K562 (cell line): ENCODE measurements around the gene LRRTM3. TPM values are rescaled to one million over a fixed set of nuclear protein-coding genes. Genes with fewer than 3 reads are reported as not detected.

Experiments
- ATAC-seq: fragments of 200-7000 bp; cut with Tn5 transposase; 3 replicates; pipeline ENCODE4 v1.9.1; 2020; ENCODE audit warnings: moderate library complexity
- BruUV-seq: library from RNA; stranded (reverse); fragments of 400-500 nt; replicated peaks from 2 replicates; lab custom pipeline; 2021; lab: Mats Ljungman, UMichigan
- CTCF ChIA-PET: fragments of 300-600 bp; formaldehyde crosslinking; extraction: SDS; loops from one replicate; lab custom pipeline; 2021; ENCODE audit warnings: low intra/inter-chr PET ratio; lab: Yijun Ruan, JAX
- POLR2A ChIA-PET: fragments of 300-600, 350-650 bp; sonication (Branson Sonifier 250); formaldehyde crosslinking; extraction: SDS; loops from one replicate; lab custom pipeline; 2021; ENCODE audit warnings: antibody characterized with exemption, inconsistent platforms; lab: Yijun Ruan, JAX
- DNase-seq, 4 experiments: peaks; one replicate each; pipeline versions ENCODE4 v3.0.0 to v3.0.0-alpha.2; 2011 to 2018; ENCODE audit warnings: low spot score in 3 of 4, mixed read lengths in 3 of 4; ENCODE audit errors: extremely low read depth in 1 of 4
- FAIRE-seq: peaks from 2 replicates; lab custom pipeline; 2011; peaks lifted over from hg19 to GRCh38; lab: Jason Lieb, UNC
- H2AFZ ChIP-seq: 2 replicates; pipeline ENCODE4 v1.6.0; 2011; ENCODE audit warnings: low read depth, low read length, control low read depth, inconsistent platforms
- H3K27ac ChIP-seq: fragments of 200-600 bp; 3 replicates; pipeline ENCODE4 v1.8.0; 2011; ENCODE audit warnings: low read depth, mild to moderate bottlenecking, control low read depth, inconsistent platforms, low read length, moderate library complexity, mixed read lengths; ENCODE audit errors: extremely low read depth
- H3K27me3 ChIP-seq, 2 experiments: fragments of 300-600 bp in 1 of 2; 2 replicates in 1 of 2; 3 replicates in 1 of 2; pipeline versions ENCODE4 v1.6.0 to v1.8.0; 2011; ENCODE audit warnings: inconsistent platforms in 2 of 2, low read length in 2 of 2, mild to moderate bottlenecking in 1 of 2, mixed read lengths in 1 of 2, moderate library complexity in 1 of 2; ENCODE audit not compliant: control insufficient read depth in 2 of 2, insufficient read depth in 2 of 2
- H3K36me3 ChIP-seq: fragments of 300-600 bp; 3 replicates; pipeline ENCODE4 v1.8.0; 2011; ENCODE audit warnings: mild to moderate bottlenecking, low read length, inconsistent platforms; ENCODE audit not compliant: control insufficient read depth, insufficient read depth
- H3K4me1 ChIP-seq, 2 experiments: fragments of 200-600 bp in 1 of 2; replicated peaks in 1 of 2; 2 replicates in 1 of 2; 3 replicates in 1 of 2; pipeline versions ENCODE4 v1.5.1 to v1.8.0; 2011; ENCODE audit warnings: inconsistent platforms in 2 of 2, low read length in 2 of 2, mild to moderate bottlenecking in 1 of 2, mixed read lengths in 1 of 2, moderate library complexity in 1 of 2; ENCODE audit not compliant: control insufficient read depth in 2 of 2, insufficient read depth in 2 of 2
- H3K4me2 ChIP-seq: 2 replicates; pipeline ENCODE4 v1.6.1; 2011; ENCODE audit warnings: low read length, control low read depth, inconsistent platforms, mixed read lengths; ENCODE audit not compliant: insufficient read depth
- H3K4me3 ChIP-seq: fragments of 200-600 bp; sonication (generic), shearing (Covaris generic); 2 replicates; pipeline ENCODE4 v1.5.1; 2016; ENCODE audit warnings: control low read depth, inconsistent platforms
- H3K79me2 ChIP-seq: fragments of 200-600 bp; 3 replicates; pipeline ENCODE4 v1.8.0; 2011; ENCODE audit warnings: low read length, inconsistent platforms; ENCODE audit not compliant: control insufficient read depth, insufficient read depth
- H3K9ac ChIP-seq, 2 experiments: 2 replicates each; pipeline versions ENCODE4 v1.6.0 to v1.6.1; 2011; ENCODE audit warnings: low read depth in 2 of 2, low read length in 2 of 2, control low read depth in 1 of 2, inconsistent platforms in 1 of 2, mild to moderate bottlenecking in 1 of 2, mixed read lengths in 1 of 2; ENCODE audit not compliant: insufficient read depth in 1 of 2
- H3K9me1 ChIP-seq: one replicate; pipeline ENCODE4 v1.6.0; 2011; ENCODE audit warnings: inconsistent platforms, mild to moderate bottlenecking, low read length, moderate library complexity; ENCODE audit not compliant: control insufficient read depth, insufficient read depth
- H3K9me3 ChIP-seq: replicated peaks from 2 replicates; pipeline ENCODE4 v1.5.1; 2011; ENCODE audit warnings: low read depth, low read length, inconsistent platforms; ENCODE audit not compliant: control insufficient read depth, insufficient read depth
- H4K20me1 ChIP-seq: replicated peaks from 2 replicates; pipeline ENCODE4 v1.6.1; 2011; ENCODE audit warnings: low read length, inconsistent platforms, mixed read lengths; ENCODE audit not compliant: control insufficient read depth, insufficient read depth
- CHD2 ChIP-seq: IDR thresholded peaks from 2 replicates; pipeline ENCODE4 v1.6.1; 2011; ENCODE audit warnings: low read depth, low read length
- GTF2F1 ChIP-seq: IDR thresholded peaks from 2 replicates; pipeline ENCODE4 v1.6.1; 2011; ENCODE audit warnings: low read depth, low read length, improper control_type of control experiment
- NFIC ChIP-seq: fragments of 450-650 bp; IDR thresholded peaks from 2 replicates; pipeline ENCODE4 v1.6.1; 2017; ENCODE audit warnings: mild to moderate bottlenecking, inconsistent platforms
- NFIX ChIP-seq: fragments of 250-450 bp; sonication (Bioruptor Pico); IDR thresholded peaks from 2 replicates; pipeline ENCODE4 v1.4.0; 2020; ENCODE audit warnings: low read depth, mild to moderate bottlenecking, moderate library complexity
- WGBS: fragments of 100-300 bp; shearing (Covaris generic); methylation state at CpG from one replicate; pipeline ENCODE4 v1.1.6; 2016; ENCODE audit warnings: low coverage, mixed read lengths; ENCODE audit not compliant: insufficient coverage; ENCODE audit errors: missing lambda C conversion rate; 5-methylcytosine and 5-hydroxymethylcytosine counted together
- in situ Hi-C: fragments of 300-500 bp; cut with MboI; formaldehyde crosslinking; loops from 4 replicates; pipeline ENCODE4 v1.15.0; 2018; ENCODE audit warnings: inconsistent platforms, mixed read lengths
- intact Hi-C: fragments of 100-400 bp; cut with micrococcal nuclease; formaldehyde crosslinking; loops from 2 replicates; pipeline ENCODE4 v1.14.2; 2022
- polyA plus RNA-seq, 8 experiments: library from polyadenylated mRNA; depleted of rRNA in 4 of 8; stranded (reverse) in 5 of 8; unstranded in 3 of 8; fragments of >200 nt; fragmentation: Nextera tagmentation in 2 of 8; fragmentation: Illumina TruSeq in 1 of 8; extraction: Ambion mirVana in 2 of 8; extraction: Trizol in 1 of 8; gene quantifications; 2 replicates each; pipeline versions ENCODE4 v1.2.1 to v1.2.3, GENCODE V29; 2011 to 2014; ENCODE audit warnings: inconsistent platforms in 1 of 8, missing spikeins in 1 of 8
- total RNA-seq, 7 experiments: library from RNA; depleted of rRNA in 6 of 7; stranded (reverse); fragments of >200 nt in 6 of 7; fragmentation: Illumina TruSeq in 2 of 7; extraction: Trizol in 2 of 7; gene quantifications; 2 replicates each; pipeline versions ENCODE4 v1.2.1 to v1.2.3, GENCODE V29; 2011 to 2021; ENCODE audit warnings: low replicate concordance in 1 of 7
- TF ChIP-seq, protein P1 (sequence below): IDR thresholded peaks from 2 replicates; pipeline ENCODE4 v1.6.1; 2011; ENCODE audit warnings: borderline replicate concordance, low read depth, mild to moderate bottlenecking, moderate library complexity, low read length; ENCODE audit not compliant: insufficient read depth, poor library complexity, severe bottlenecking

LRRTM3 gene
- total and polyA plus RNA-seq, 9 of the 15 experiments (the other 6 are each of a cell fraction or from before 2014, with no cell fraction given): not detected

GRCh38 chr10:67079126-67079525 lies 153.3 kb downstream of the LRRTM3 start:
- no peaks in the 10 kb centered on the region; the same call in 1 of the 2 replicates for H3K9me3 ChIP-seq
- BruUV-seq: no TSS peak
- POLR2A ChIA-PET: no interaction called here
- TF ChIP-seq NFIX (CRISPR knock-in tag): peak; percentile 26; the same call in 1 of the 2 replicates
- TF ChIP-seq CHD2: no peak
- TF ChIP-seq NFIC: peak; percentile 64
- TF ChIP-seq GTF2F1: no peak
- TF ChIP-seq, all 486 proteins: peak for 2
- Histone ChIP-seq H3K9me1 (no peaks in the 10 kb centered on the region), H3K27me3 (no peaks in the 10 kb centered on the region), H3K36me3 (no peaks in the 10 kb centered on the region), H3K4me3 (no peak overlapping the region), H3K9ac (no peak overlapping the region), H4K20me1 (no peaks in the 10 kb centered on the region), H3K4me1 (no peaks in the 10 kb centered on the region), H3K4me2 (no peak overlapping the region), H3K27ac (no peak overlapping the region), H3K79me2 (no peaks in the 10 kb centered on the region), H2AFZ (no peak overlapping the region)
- 0% methylated on average over 4 of the region's 4 CpGs for WGBS
- FAIRE-seq (no peak), ATAC-seq (no peak), DNase-seq (peak in 1 of 4 experiments; percentile 2)
- CTCF ChIA-PET: no interaction called here
- intact Hi-C loops: no loop called here
- in situ Hi-C loops: no loop called here

DNA sequence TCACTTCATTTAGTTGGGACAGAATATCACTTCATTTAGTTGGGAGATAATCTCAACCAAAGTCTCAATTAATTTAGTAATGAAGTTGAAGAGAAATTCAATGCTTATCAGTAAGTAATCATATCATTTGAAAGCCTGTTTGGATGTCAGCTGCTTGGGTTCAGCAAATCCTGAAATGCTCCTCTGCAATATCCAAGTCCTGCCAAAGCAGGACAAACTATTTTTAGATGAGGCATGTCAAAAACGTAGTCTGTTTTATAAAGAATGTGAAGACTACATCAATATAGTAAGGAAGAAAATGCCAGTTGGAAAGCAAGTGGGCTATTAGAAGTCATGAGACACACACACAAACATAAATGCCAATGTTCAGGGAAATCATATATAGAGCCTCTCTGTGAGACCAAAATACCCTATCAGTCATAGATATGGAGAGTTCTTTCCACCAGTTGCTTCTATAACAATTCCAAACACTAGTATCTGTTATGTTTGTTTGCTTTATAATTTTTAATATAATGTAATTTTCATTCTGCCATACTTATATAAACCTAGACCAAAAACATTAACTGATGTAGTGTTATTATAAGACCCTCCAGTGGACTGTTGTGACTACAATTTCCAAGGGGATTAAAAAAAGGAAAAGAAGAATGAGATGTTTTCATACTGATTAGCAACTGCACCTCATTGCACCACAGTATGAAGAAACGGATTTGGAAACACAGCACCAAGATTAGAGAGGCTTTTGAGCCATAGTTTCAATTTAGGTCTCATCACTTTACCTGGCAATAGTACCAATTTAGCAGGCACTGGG lies 160.7 kb downstream of the LRRTM3 start:
- ATAC-seq (no peak), FAIRE-seq (no peak), DNase-seq (no peak)
- ChIA-PET CTCF (no interaction called here), POLR2A (no interaction called here)
- Histone ChIP-seq H3K27ac (no peak overlapping the region), H3K4me3 (no peak overlapping the region), H4K20me1 (no peaks in the 10 kb centered on the region), H3K36me3 (no peaks in the 10 kb centered on the region), H3K27me3 (no peaks in the 10 kb centered on the region), H3K79me2 (no peaks in the 10 kb centered on the region), H3K9ac (no peak overlapping the region), H3K9me3 (no peaks in the 10 kb centered on the region), H3K9me1 (no peaks in the 10 kb centered on the region), H3K4me2 (no peak overlapping the region), H2AFZ (no peak overlapping the region), H3K4me1 (no peaks in the 10 kb centered on the region)
- BruUV-seq: no TSS peak
- in situ Hi-C loops (no loop called here), intact Hi-C loops (no loop called here)
- WGBS: 0% methylated on average over 2 of the region's 2 CpGs
- TF ChIP-seq, protein P1, sequence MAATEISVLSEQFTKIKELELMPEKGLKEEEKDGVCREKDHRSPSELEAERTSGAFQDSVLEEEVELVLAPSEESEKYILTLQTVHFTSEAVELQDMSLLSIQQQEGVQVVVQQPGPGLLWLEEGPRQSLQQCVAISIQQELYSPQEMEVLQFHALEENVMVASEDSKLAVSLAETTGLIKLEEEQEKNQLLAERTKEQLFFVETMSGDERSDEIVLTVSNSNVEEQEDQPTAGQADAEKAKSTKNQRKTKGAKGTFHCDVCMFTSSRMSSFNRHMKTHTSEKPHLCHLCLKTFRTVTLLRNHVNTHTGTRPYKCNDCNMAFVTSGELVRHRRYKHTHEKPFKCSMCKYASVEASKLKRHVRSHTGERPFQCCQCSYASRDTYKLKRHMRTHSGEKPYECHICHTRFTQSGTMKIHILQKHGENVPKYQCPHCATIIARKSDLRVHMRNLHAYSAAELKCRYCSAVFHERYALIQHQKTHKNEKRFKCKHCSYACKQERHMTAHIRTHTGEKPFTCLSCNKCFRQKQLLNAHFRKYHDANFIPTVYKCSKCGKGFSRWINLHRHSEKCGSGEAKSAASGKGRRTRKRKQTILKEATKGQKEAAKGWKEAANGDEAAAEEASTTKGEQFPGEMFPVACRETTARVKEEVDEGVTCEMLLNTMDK: no peak
